ENCODE measurements around the gene HNRNPLL. TPM values are rescaled to one million over a fixed set of nuclear protein-coding genes. Genes with fewer than 3 reads are reported as not detected.

Gene HNRNPLL
- total RNA-seq, 3 donors from 2014 or later (not counting 1 experiment from before 2014, with no cell fraction given), result 7.3 to 18.4 (median 8.8) TPM

- Mint-ChIP-seq H3K4me1 (no peaks in the 10 kb centered on the region), H3K27me3 (ENCODE audit: low read depth in 2 of 2) (no peaks in the 10 kb centered on the region), H3K4me3 (no peak overlapping the region), H3K9me3 (no peaks in the 10 kb centered on the region), H3K36me3 (no peaks in the 10 kb centered on the region), H3K27ac (no peak overlapping the region)
- no peak for ATAC-seq
- no peaks in the 10 kb centered on the region for H3K27me3 ChIP-seq (ENCODE audit: control insufficient read depth, insufficient read depth, low read length)
- intact Hi-C loops (cut with micrococcal nuclease), result no loop called here
- WGBS (ENCODE audit: insufficient coverage), result no CpG with 5 or more reads among the region's 2 CpGs
- H3K27ac ChIP-seq (ENCODE audit: low read length), result no peak overlapping the region
- DNase-seq, result no peak
- H3K36me3 ChIP-seq (ENCODE audit: control insufficient read depth, insufficient read depth, low read length), result peaks cover 16% of the 10 kb centered on the region
- no peaks in the 10 kb centered on the region for H3K4me1 ChIP-seq (ENCODE audit: control insufficient read depth, insufficient read depth, low read length)
- TF ChIP-seq CTCF (IDR thresholded peaks at IDR 0.05), result no peak
- no peak overlapping the region for H3K4me3 ChIP-seq (ENCODE audit: low read length)
- no peaks in the 10 kb centered on the region for H3K9me3 ChIP-seq (ENCODE audit: control insufficient read depth, insufficient read depth, low read length)
Measured at GRCh38 chr2:38565333-38565732, 37.4 kb downstream of the HNRNPLL start.

GRCh38 chr2:38561691-38562090, 41.0 kb downstream of the HNRNPLL start:
- H3K36me3 ChIP-seq (ENCODE audit: control insufficient read depth, insufficient read depth, low read length), result peaks cover 8% of the 10 kb centered on the region
- no peak overlapping the region for H3K27ac Mint-ChIP-seq

DNA sequence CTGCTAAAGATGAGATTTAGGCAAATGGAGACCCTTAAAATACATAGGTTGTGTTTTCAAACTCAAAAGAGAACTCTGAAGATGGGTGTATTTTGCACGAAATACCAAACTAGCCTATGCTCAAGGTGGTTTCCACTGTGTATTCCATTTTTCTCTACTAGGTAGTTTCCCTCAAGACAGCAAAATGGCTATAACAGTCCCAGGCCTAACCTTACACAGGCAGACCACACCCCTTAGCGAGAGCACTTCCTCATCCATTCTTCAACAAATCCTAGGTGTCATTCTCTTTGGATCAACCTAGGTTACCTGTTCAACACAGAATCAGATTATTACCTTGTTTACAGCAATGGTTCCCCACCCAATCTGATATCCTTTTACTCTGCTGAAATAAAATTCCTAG, 42.6 kb downstream of the HNRNPLL start:
- no peaks in the 10 kb centered on the region for H3K9me3 Mint-ChIP-seq
- H3K4me1 Mint-ChIP-seq, result no peaks in the 10 kb centered on the region
- intact Hi-C loops (cut with micrococcal nuclease), result no loop called here
- 93% methylated on average over 2 of the region's 2 CpGs for WGBS (ENCODE audit: insufficient coverage)
- no peak overlapping the region for H3K4me3 Mint-ChIP-seq
- Histone ChIP-seq H3K27ac (ENCODE audit: low read length) (no peak overlapping the region), H3K4me3 (ENCODE audit: low read length) (no peak overlapping the region), H3K4me1 (ENCODE audit: control insufficient read depth, insufficient read depth, low read length) (no peaks in the 10 kb centered on the region), H3K9me3 (ENCODE audit: control insufficient read depth, insufficient read depth, low read length) (no peaks in the 10 kb centered on the region), H3K27me3 (ENCODE audit: control insufficient read depth, insufficient read depth, low read length) (no peaks in the 10 kb centered on the region), H3K36me3 (ENCODE audit: control insufficient read depth, insufficient read depth, low read length) (peaks cover 3% of the 10 kb centered on the region)
- DNase-seq (no peak), ATAC-seq (no peak)
- no peak for TF ChIP-seq CTCF (IDR thresholded peaks at IDR 0.05)
- H3K27ac Mint-ChIP-seq, result no peak overlapping the region
- H3K27me3 Mint-ChIP-seq (ENCODE audit: low read depth in 2 of 2), result peaks cover 0 to 2% of the 10 kb centered on the region in 2 donors
- no peaks in the 10 kb centered on the region for H3K36me3 Mint-ChIP-seq

More at GRCh38 chr2:38561691-38562090, 41.0 kb downstream of the HNRNPLL start:
- Histone ChIP-seq H3K4me1 (ENCODE audit: control insufficient read depth, insufficient read depth, low read length) (no peaks in the 10 kb centered on the region), H3K27me3 (ENCODE audit: control insufficient read depth, insufficient read depth, low read length) (no peaks in the 10 kb centered on the region), H3K4me3 (ENCODE audit: low read length) (no peak overlapping the region), H3K27ac (ENCODE audit: low read length) (no peak overlapping the region), H3K9me3 (ENCODE audit: control insufficient read depth, insufficient read depth, low read length) (no peaks in the 10 kb centered on the region)
- no peak for TF ChIP-seq CTCF (IDR thresholded peaks at IDR 0.05)
- H3K36me3 Mint-ChIP-seq, result no peaks in the 10 kb centered on the region
- no peak for ATAC-seq
- no peaks in the 10 kb centered on the region for H3K9me3 Mint-ChIP-seq
- H3K4me1 Mint-ChIP-seq, result no peaks in the 10 kb centered on the region
- intact Hi-C loops (cut with micrococcal nuclease), result no loop called here
- no peaks in the 10 kb centered on the region for H3K27me3 Mint-ChIP-seq (ENCODE audit: low read depth in 2 of 2)
- DNase-seq, result no peak
- no peak overlapping the region for H3K4me3 Mint-ChIP-seq

GRCh38 chr2:38557981-38558380, 44.7 kb downstream of the HNRNPLL start:
- no peak for TF ChIP-seq CTCF (IDR thresholded peaks at IDR 0.05)
- Mint-ChIP-seq H3K36me3 (no peaks in the 10 kb centered on the region), H3K9me3 (no peaks in the 10 kb centered on the region), H3K27me3 (ENCODE audit: low read depth in 2 of 2) (peaks cover 0 to 9% of the 10 kb centered on the region in 2 donors), H3K4me1 (no peaks in the 10 kb centered on the region), H3K4me3 (no peak overlapping the region), H3K27ac (no peak overlapping the region)
- 94% methylated on average over 2 of the region's 5 CpGs for WGBS (ENCODE audit: insufficient coverage)
- no peak overlapping the region for H3K27ac ChIP-seq (ENCODE audit: low read length)
- no peak overlapping the region for H3K4me3 ChIP-seq (ENCODE audit: low read length)
- intact Hi-C loops (cut with micrococcal nuclease), result no loop called here
- no peak for DNase-seq
- no peak for ATAC-seq
- H3K9me3 ChIP-seq (ENCODE audit: control insufficient read depth, insufficient read depth, low read length), result no peaks in the 10 kb centered on the region
- peaks cover 1% of the 10 kb centered on the region for H3K36me3 ChIP-seq (ENCODE audit: control insufficient read depth, insufficient read depth, low read length)
- H3K27me3 ChIP-seq (ENCODE audit: control insufficient read depth, insufficient read depth, low read length), result no peaks in the 10 kb centered on the region
- no peaks in the 10 kb centered on the region for H3K4me1 ChIP-seq (ENCODE audit: control insufficient read depth, insufficient read depth, low read length)
